ENCODE results near the gene SPATA32.

- no peak for TF ChIP-seq CTCF (IDR thresholded peaks at IDR 0.05)
- TF ChIP-seq FOSL2 (IDR thresholded peaks at IDR 0.05): no peak
- TF ChIP-seq FOSL2 (CRISPR knock-in tag; IDR thresholded peaks at IDR 0.05): no peak
- no peak for TF ChIP-seq RARB (CRISPR knock-in tag; IDR thresholded peaks at IDR 0.05)
- no peak for TF ChIP-seq POLR2A (IDR thresholded peaks at IDR 0.05; ENCODE audit: low read length)
- no peak for TF ChIP-seq POLR2AphosphoS2 (conservative IDR thresholded peaks at IDR 0.05; ENCODE audit: low read length)
- TF ChIP-seq PHF8 (IDR thresholded peaks at IDR 0.05; ENCODE audit: borderline replicate concordance, low read depth): no peak
Observed at GRCh38 chr17:45264988-45265387, 3.1 kb upstream of the SPATA32 start.
